Stimulated activated CD8-positive, alpha-beta memory T cell treated with anti-CD3 and anti-CD28 coated beads, Interleukin-15, amount 100 ng/mL, for 4 hours (primary cell): ENCODE data around the gene EPN1.
"Not testable (repeated sequence)": the region's sequence is repeated elsewhere in the genome, so short reads cannot be mapped to it uniquely, and the experiment has no call there.

ENCODE experiments used
- DNase-seq, 2 donors: peaks; one replicate each; pipeline ENCODE4 v3.0.0-alpha.2; 2020; ENCODE audit warnings: low read depth in 2 of 2

The EPN1 gene

GRCh38 chr19:55720214-55720746 lies 45.3 kb downstream of the EPN1 start:
- no peak for DNase-seq

GRCh38 chr19:55720801-55721200 lies 45.8 kb downstream of the EPN1 start:
- no peak for DNase-seq

- DNase-seq, result no peak
Measured at GRCh38 chr19:55723491-55723890, 48.5 kb downstream of the EPN1 start.

GRCh38 chr19:55730378-55730777 lies 55.4 kb downstream of the EPN1 start:
- DNase-seq, result not testable (repeated sequence)

GRCh38 chr19:55738302-55738701 lies 63.3 kb downstream of the EPN1 start, which contains the start of gene NLRP9:
TSS of gene NLRP9 (minus strand) at chr19:55738402. CDS start at chr19:55738374, 28 bp downstream.
- no peak for DNase-seq

GRCh38 chr19:55750715-55751114 lies 75.7 kb downstream of the EPN1 start:
- no peak for DNase-seq

- no peak for DNase-seq
Measured at GRCh38 chr19:55753401-55753800, 78.4 kb downstream of the EPN1 start.

GRCh38 chr19:55756808-55757207 lies 81.8 kb downstream of the EPN1 start:
- not testable (repeated sequence) for DNase-seq

- not testable (repeated sequence) for DNase-seq
Measured at GRCh38 chr19:55758797-55759196, 83.8 kb downstream of the EPN1 start, which contains the start of gene RFPL4A. TSS of gene RFPL4A (plus strand) at chr19:55759097. CDS start at chr19:55761801, 2,704 bp downstream.
